ENCODE measurements around the gene ZBTB2.
A peak's percentile ranks its signal among the peaks of the same experiment; 100 is the strongest.
"Not testable (repeated sequence)": the region's sequence is repeated elsewhere in the genome, so short reads cannot be mapped to it uniquely, and the experiment has no call there.

Gene ZBTB2

GRCh38 chr6:151399679-151400078, 8.3 kb upstream of the ZBTB2 start:
- DNase-seq: no peak

GRCh38 chr6:151393410-151393809, 2.1 kb upstream of the ZBTB2 start:
- no peak for DNase-seq

- no peak for DNase-seq
These were observed 1.1 kb upstream of the ZBTB2 start for GRCh38 chr6:151392427-151392826.

GRCh38 chr6:151390851-151391470, 398 bp downstream of the ZBTB2 start:
- peak; percentile 77 for DNase-seq

GRCh38 chr6:151390276-151390850, 996 bp downstream of the ZBTB2 start:
- DNase-seq: peak; percentile 96

- DNase-seq: no peak
These were observed 1.6 kb downstream of the ZBTB2 start for GRCh38 chr6:151389618-151390275.

GRCh38 chr6:151388997-151389617, 2.3 kb downstream of the ZBTB2 start:
- no peak for DNase-seq

GRCh38 chr6:151388236-151388635, 3.1 kb downstream of the ZBTB2 start:
- no peak for DNase-seq

- no peak for DNase-seq
These were observed 4.0 kb downstream of the ZBTB2 start for GRCh38 chr6:151387175-151387970.

- no peak for DNase-seq
These were observed 6.2 kb downstream of the ZBTB2 start for GRCh38 chr6:151385177-151385576.

GRCh38 chr6:151384151-151384550, 7.2 kb downstream of the ZBTB2 start:
- DNase-seq: no peak

- not testable (repeated sequence) for DNase-seq
These were observed 8.7 kb downstream of the ZBTB2 start for GRCh38 chr6:151382631-151383030.

GRCh38 chr6:151381722-151382121, 9.6 kb downstream of the ZBTB2 start:
- no peak for DNase-seq

- no peak for DNase-seq
These were observed 10.5 kb downstream of the ZBTB2 start for GRCh38 chr6:151380848-151381205.

GRCh38 chr6:151379933-151380847, 11.2 kb downstream of the ZBTB2 start:
- no peak for DNase-seq

GRCh38 chr6:151377095-151377494, 14.3 kb downstream of the ZBTB2 start:
- DNase-seq: no peak

GRCh38 chr6:151376440-151376839, 14.9 kb downstream of the ZBTB2 start:
- no peak for DNase-seq

- DNase-seq: no peak
These were observed 15.5 kb downstream of the ZBTB2 start for GRCh38 chr6:151375833-151376232.

GRCh38 chr6:151374036-151374683, 17.2 kb downstream of the ZBTB2 start:
- no peak for DNase-seq

- no peak for DNase-seq
These were observed 19.2 kb downstream of the ZBTB2 start for GRCh38 chr6:151372164-151372563.

- DNase-seq: no peak
These were observed 20.8 kb downstream of the ZBTB2 start for GRCh38 chr6:151370509-151371078.
